Naive thymus-derived CD4-positive, alpha-beta T cell (primary cell): ENCODE results near the gene IGFL3. TPM values are rescaled to one million over a fixed set of nuclear protein-coding genes. Genes with fewer than 3 reads are reported as not detected.

ENCODE experiments used
- ATAC-seq: fragments of 150-1000 bp; cut with Tn5 transposase; 2 replicates; pipeline ENCODE4 v1.10.0; 2021; ENCODE audit warnings: mild to moderate bottlenecking, moderate library complexity
- CTCF ChIA-PET: fragments of 350-600 bp; sonication (Branson Sonifier 250); formaldehyde crosslinking; loops from one replicate; lab custom pipeline; 2021; ENCODE audit warnings: antibody characterized with exemption; lab: Charles Lee
- POLR2A ChIA-PET: fragments of 350-600 bp; sonication (Branson Sonifier 250); formaldehyde crosslinking; loops from one replicate; lab custom pipeline; 2021; ENCODE audit warnings: antibody characterized with exemption, inconsistent platforms; lab: Charles Lee
- DNase-seq, 9 donors: peaks; one replicate each; pipeline versions ENCODE4 v3.0.0 to v3.0.0-alpha.2; 2020 to 2022; ENCODE audit warnings: mixed read lengths in 1 of 9
- H3K27ac ChIP-seq: one replicate; pipeline ENCODE4 v1.7.0; 2013; ENCODE audit warnings: mild to moderate bottlenecking, low read depth, low read length, moderate library complexity
- H3K27me3 ChIP-seq, 2 donors: one replicate each; pipeline ENCODE4 v1.7.0; 2013; ENCODE audit warnings: low read length in 2 of 2, mild to moderate bottlenecking in 2 of 2, moderate library complexity in 2 of 2; ENCODE audit not compliant: control insufficient read depth in 2 of 2, insufficient read depth in 2 of 2
- H3K36me3 ChIP-seq, 3 experiments: 1 replicate in 2 of 3; 2 replicates in 1 of 3; pipeline ENCODE4 v1.7.0; 2013; ENCODE audit warnings: low read length in 3 of 3, mild to moderate bottlenecking in 3 of 3, moderate library complexity in 1 of 3; ENCODE audit not compliant: insufficient read depth in 3 of 3, control insufficient read depth in 2 of 3
- H3K4me1 ChIP-seq, 2 donors: one replicate each; pipeline ENCODE4 v1.7.0; 2013; ENCODE audit warnings: low read length in 2 of 2, mild to moderate bottlenecking in 2 of 2, moderate library complexity in 1 of 2; ENCODE audit not compliant: control insufficient read depth in 2 of 2, insufficient read depth in 2 of 2
- H3K4me3 ChIP-seq: 2 replicates; pipeline ENCODE4 v1.7.0; 2013; ENCODE audit warnings: mild to moderate bottlenecking, low read length
- H3K9me3 ChIP-seq, 3 experiments: 1 replicate in 2 of 3; 2 replicates in 1 of 3; pipeline ENCODE4 v1.7.0; 2013; ENCODE audit warnings: low read length in 3 of 3; ENCODE audit not compliant: control insufficient read depth in 2 of 3
- H3K27ac Mint-ChIP-seq, 9 donors: one replicate each; pipeline ENCODE4 v1.8.0; 2020 to 2022; ENCODE audit warnings: mixed read lengths in 9 of 9, mild to moderate bottlenecking in 8 of 9, moderate library complexity in 5 of 9, inconsistent platforms in 2 of 9
- H3K27me3 Mint-ChIP-seq, 5 donors: one replicate each; pipeline ENCODE4 v1.8.0; 2021 to 2022; ENCODE audit warnings: mixed read lengths in 5 of 5, mild to moderate bottlenecking in 1 of 5
- H3K36me3 Mint-ChIP-seq, 5 donors: one replicate each; pipeline ENCODE4 v1.8.0; 2020 to 2022; ENCODE audit warnings: mixed read lengths in 5 of 5, mild to moderate bottlenecking in 3 of 5, inconsistent platforms in 1 of 5
- H3K4me1 Mint-ChIP-seq, 7 donors: one replicate each; pipeline ENCODE4 v1.8.0; 2020 to 2022; ENCODE audit warnings: mixed read lengths in 7 of 7, mild to moderate bottlenecking in 3 of 7, inconsistent platforms in 1 of 7
- H3K4me3 Mint-ChIP-seq, 10 donors: one replicate each; pipeline ENCODE4 v1.8.0; 2020 to 2022; ENCODE audit warnings: mild to moderate bottlenecking in 10 of 10, mixed read lengths in 10 of 10, moderate library complexity in 6 of 10, inconsistent platforms in 2 of 10
- H3K9me3 Mint-ChIP-seq, 11 donors: one replicate each; pipeline ENCODE4 v1.8.0; 2020 to 2022; ENCODE audit warnings: mixed read lengths in 11 of 11, mild to moderate bottlenecking in 4 of 11, inconsistent platforms in 1 of 11, moderate library complexity in 1 of 11
- intact Hi-C, 2 donors: fragments of 100-400 bp; cut with micrococcal nuclease; formaldehyde crosslinking; loops; one replicate each; pipeline ENCODE4 v1.15.1; 2023
- polyA plus RNA-seq, 2 donors: library from polyadenylated mRNA; unstranded; fragments of 300-500 nt; fragmentation: Illumina TruSeq; gene quantifications; one replicate each; pipeline ENCODE4 v1.2.3, GENCODE V29; 2021
- total RNA-seq, 6 experiments: library from RNA in 5 of 6; stranded (reverse) in 5 of 6; gene quantifications; 1 replicate in 5 of 6; 2 replicates in 1 of 6; pipeline ENCODE4 v1.2.3 and lab custom pipeline; 2021 to 2026

The IGFL3 gene
- total and polyA plus RNA-seq, 7 experiments from 2014 or later = not detected

- no peak overlapping the region for H3K4me3 ChIP-seq
- peaks cover 0 to 3% (median 0%) of the 10 kb centered on the region in 7 donors for H3K4me1 Mint-ChIP-seq
- no peaks in the 10 kb centered on the region for H3K4me1 ChIP-seq
- H3K27ac ChIP-seq = no peak overlapping the region
- ChIA-PET POLR2A (no interaction called here), CTCF (no interaction called here)
- no peaks in the 10 kb centered on the region for H3K36me3 Mint-ChIP-seq
- H3K27me3 ChIP-seq = no peaks in the 10 kb centered on the region
- H3K36me3 ChIP-seq = no peaks in the 10 kb centered on the region
- H3K9me3 Mint-ChIP-seq = no peaks in the 10 kb centered on the region
- H3K27me3 Mint-ChIP-seq = peaks cover 17 to 39% (median 36%) of the 10 kb centered on the region in 5 donors
- no peak overlapping the region for H3K27ac Mint-ChIP-seq
- no peak for ATAC-seq
- DNase-seq = no peak
- no peaks in the 10 kb centered on the region for H3K9me3 ChIP-seq
- intact Hi-C loops = no loop called here
- no peak overlapping the region for H3K4me3 Mint-ChIP-seq
Measured at GRCh38 chr19:46137915-46138473, 13.5 kb upstream of the IGFL3 start.

DNA sequence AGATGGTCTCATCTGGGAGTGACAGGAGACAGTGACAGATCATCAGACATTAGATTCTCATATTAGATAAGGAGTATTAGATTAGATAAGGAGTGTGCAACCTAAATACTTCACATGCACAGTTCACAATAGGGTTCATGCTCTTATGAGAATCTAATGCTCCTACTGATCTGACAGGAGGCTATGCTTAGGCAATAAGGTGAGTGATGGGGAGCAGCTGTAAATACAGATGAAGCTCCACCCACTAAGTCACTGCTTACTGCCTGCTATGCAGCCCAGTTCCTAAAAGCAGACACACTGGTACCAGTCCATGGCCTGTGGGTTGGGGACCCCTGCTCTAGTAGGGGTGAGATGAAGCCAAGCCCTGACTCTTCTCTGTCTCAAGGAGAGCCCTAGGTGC is 10.0 kb upstream of the IGFL3 start:
- Mint-ChIP-seq H3K36me3 (no peaks in the 10 kb centered on the region), H3K27me3 (peaks cover 24 to 55% (median 47%) of the 10 kb centered on the region in 5 donors)

DNA sequence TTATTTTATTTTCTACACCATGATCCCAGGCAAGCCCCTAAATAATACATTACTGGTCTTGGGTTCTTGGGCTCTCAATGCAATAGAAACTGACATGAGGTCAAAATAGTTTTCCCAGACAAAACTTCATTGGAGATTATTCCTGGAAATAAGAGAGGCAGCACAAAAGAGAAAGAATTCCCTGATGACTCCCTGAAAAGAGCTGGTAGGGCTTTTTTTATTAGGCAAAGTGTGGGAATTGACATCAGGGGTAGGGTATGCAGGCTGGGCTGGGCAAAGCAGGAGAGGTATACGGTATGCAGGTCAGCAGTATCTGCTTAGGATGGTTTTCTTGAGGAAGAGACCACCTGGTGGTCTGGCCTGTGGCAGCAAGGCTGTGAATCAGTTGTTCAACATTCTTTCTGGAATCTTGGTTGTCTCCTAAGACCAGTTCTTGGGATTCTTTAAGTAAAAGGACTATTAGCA is 9.3 kb upstream of the IGFL3 start:
- H3K4me1 Mint-ChIP-seq = peaks cover 0 to 5% (median 0%) of the 10 kb centered on the region in 7 donors

More for the DNA sequence above, 10.0 kb upstream of the IGFL3 start:
- Histone ChIP-seq H3K9me3 (no peaks in the 10 kb centered on the region), H3K27ac (no peak overlapping the region), H3K4me3 (no peak overlapping the region), H3K4me1 (no peaks in the 10 kb centered on the region), H3K36me3 (no peaks in the 10 kb centered on the region), H3K27me3 (no peaks in the 10 kb centered on the region)
- Mint-ChIP-seq H3K4me1 (peaks cover 0 to 5% (median 0%) of the 10 kb centered on the region in 7 donors), H3K9me3 (no peaks in the 10 kb centered on the region), H3K27ac (no peak overlapping the region), H3K4me3 (no peak overlapping the region)
- DNase-seq (no peak), ATAC-seq (no peak)
- intact Hi-C loops = no loop called here
- POLR2A ChIA-PET = no interaction called here
- CTCF ChIA-PET = no interaction called here

DNA sequence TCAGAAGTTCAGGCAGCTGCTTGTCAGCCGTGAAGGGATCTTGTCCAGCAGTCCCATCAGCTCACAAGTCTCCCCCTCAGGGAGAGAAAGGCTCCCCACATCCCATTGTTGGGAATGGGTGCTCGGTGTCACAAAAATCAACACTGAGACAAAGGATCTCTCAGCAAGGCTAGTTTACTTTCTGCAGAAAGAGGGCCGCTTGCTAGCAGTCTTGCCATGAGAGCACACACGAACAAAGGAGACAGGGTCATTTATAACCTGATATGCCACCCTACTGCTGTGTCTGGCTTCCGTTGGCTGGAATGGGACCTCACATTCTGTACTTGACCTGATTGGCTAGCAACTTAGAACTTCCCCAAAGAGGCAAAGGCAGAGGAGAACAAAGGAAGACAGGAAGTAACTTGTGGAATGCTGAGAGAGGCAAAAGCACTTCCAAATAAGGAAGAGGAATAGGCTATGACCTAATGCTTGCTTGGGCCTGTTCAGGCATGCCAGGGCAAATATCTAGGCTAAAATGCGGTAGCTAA is 8.7 kb upstream of the IGFL3 start:
- Histone ChIP-seq H3K4me3 (no peak overlapping the region), H3K27ac (no peak overlapping the region), H3K36me3 (no peaks in the 10 kb centered on the region), H3K9me3 (no peaks in the 10 kb centered on the region), H3K27me3 (no peaks in the 10 kb centered on the region), H3K4me1 (no peaks in the 10 kb centered on the region)
- POLR2A ChIA-PET = no interaction called here
- no peak overlapping the region for H3K27ac Mint-ChIP-seq
- intact Hi-C loops = no loop called here
- H3K9me3 Mint-ChIP-seq = no peaks in the 10 kb centered on the region
- H3K4me3 Mint-ChIP-seq = no peak overlapping the region
- H3K27me3 Mint-ChIP-seq = peaks cover 38 to 69% (median 52%) of the 10 kb centered on the region in 5 donors
- peaks cover 0 to 5% (median 0%) of the 10 kb centered on the region in 7 donors for H3K4me1 Mint-ChIP-seq
- no peak for ATAC-seq
- CTCF ChIA-PET = no interaction called here
- no peaks in the 10 kb centered on the region for H3K36me3 Mint-ChIP-seq
- DNase-seq = no peak

More for the DNA sequence above, 9.3 kb upstream of the IGFL3 start:
- H3K27ac ChIP-seq = no peak overlapping the region
- no peaks in the 10 kb centered on the region for H3K9me3 ChIP-seq
- ATAC-seq (no peak), DNase-seq (no peak)
- Mint-ChIP-seq H3K27me3 (peaks cover 31 to 63% (median 51%) of the 10 kb centered on the region in 5 donors), H3K36me3 (no peaks in the 10 kb centered on the region), H3K9me3 (no peaks in the 10 kb centered on the region), H3K4me3 (no peak overlapping the region), H3K27ac (no peak overlapping the region)
- no peak overlapping the region for H3K4me3 ChIP-seq
- no peaks in the 10 kb centered on the region for H3K36me3 ChIP-seq
- no peaks in the 10 kb centered on the region for H3K4me1 ChIP-seq
- intact Hi-C loops = no loop called here
- H3K27me3 ChIP-seq = no peaks in the 10 kb centered on the region
- ChIA-PET POLR2A (no interaction called here), CTCF (no interaction called here)

- Mint-ChIP-seq H3K27me3 (peaks cover 43 to 66% (median 49%) of the 10 kb centered on the region in 5 donors), H3K4me1 (peaks cover 0 to 5% (median 0%) of the 10 kb centered on the region in 7 donors), H3K36me3 (no peaks in the 10 kb centered on the region), H3K27ac (no peak overlapping the region), H3K4me3 (no peak overlapping the region), H3K9me3 (no peaks in the 10 kb centered on the region)
- Histone ChIP-seq H3K9me3 (no peaks in the 10 kb centered on the region), H3K27ac (no peak overlapping the region), H3K4me1 (no peaks in the 10 kb centered on the region), H3K36me3 (no peaks in the 10 kb centered on the region), H3K4me3 (no peak overlapping the region), H3K27me3 (no peaks in the 10 kb centered on the region)
- intact Hi-C loops = no loop called here
- DNase-seq (no peak), ATAC-seq (no peak)
- ChIA-PET POLR2A (no interaction called here), CTCF (no interaction called here)
Measured at GRCh38 chr19:46132508-46133100, 8.1 kb upstream of the IGFL3 start.

DNA sequence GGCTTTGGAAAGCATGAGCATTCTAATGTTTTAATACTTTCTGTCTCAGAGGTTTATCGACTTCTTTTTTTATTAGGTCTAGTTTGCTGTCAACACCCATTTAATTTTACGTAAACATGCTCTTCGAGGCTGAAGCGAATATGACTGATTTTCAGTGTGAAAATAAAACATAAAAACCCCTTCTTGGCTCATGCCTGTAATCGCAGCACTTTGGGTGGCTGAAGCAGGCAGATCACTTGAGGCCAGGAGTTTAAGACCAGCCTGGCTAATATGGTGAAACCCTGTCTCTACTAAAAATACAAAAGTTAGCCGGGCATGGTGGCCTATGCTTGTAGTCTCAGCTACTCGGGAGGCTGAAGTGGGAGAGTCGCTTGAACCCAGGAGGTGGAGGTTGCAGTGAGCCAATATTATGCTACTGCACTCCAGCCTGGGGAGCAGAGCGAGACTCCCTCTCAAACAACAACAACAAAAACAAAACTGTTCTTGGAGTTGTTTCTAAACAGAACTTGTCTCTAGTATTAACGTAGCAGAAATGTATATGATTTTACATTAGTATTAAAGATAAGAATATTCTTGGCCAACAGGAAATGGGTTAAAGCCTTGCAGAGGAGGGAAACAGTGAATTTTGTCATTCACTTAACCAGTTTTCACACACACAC is 7.1 kb upstream of the IGFL3 start:
- no peaks in the 10 kb centered on the region for H3K36me3 Mint-ChIP-seq
- H3K4me3 Mint-ChIP-seq = no peak overlapping the region
- no peak overlapping the region for H3K27ac Mint-ChIP-seq
- H3K4me1 ChIP-seq = no peaks in the 10 kb centered on the region
- H3K36me3 ChIP-seq = no peaks in the 10 kb centered on the region
- no peak overlapping the region for H3K4me3 ChIP-seq
- peaks cover 44 to 67% (median 53%) of the 10 kb centered on the region in 5 donors for H3K27me3 Mint-ChIP-seq
- intact Hi-C loops = no loop called here
- H3K27me3 ChIP-seq = no peaks in the 10 kb centered on the region
- no peak overlapping the region for H3K27ac ChIP-seq
- ChIA-PET CTCF (no interaction called here), POLR2A (no interaction called here)
- H3K4me1 Mint-ChIP-seq = peaks cover 0 to 5% (median 0%) of the 10 kb centered on the region in 7 donors
- H3K9me3 ChIP-seq = no peaks in the 10 kb centered on the region
- no peaks in the 10 kb centered on the region for H3K9me3 Mint-ChIP-seq
- no peak for ATAC-seq
- DNase-seq = no peak
